GM10266 (cell line): ENCODE results near the gene SORBS2.

Experiments used
- DNase-seq: peaks from one replicate; pipeline ENCODE4 v3.0.0; 2012; ENCODE audit errors: extremely low spot score
- CTCF ChIP-seq: IDR thresholded peaks from 2 replicates; pipeline ENCODE4 v1.5.1; 2012; ENCODE audit warnings: mild to moderate bottlenecking, low read depth; ENCODE audit not compliant: control insufficient read depth, insufficient read depth; ENCODE audit errors: missing control alignments

SORBS2 gene

GRCh38 chr4:185665655-185666054, 146.3 kb downstream of the SORBS2 start:
- DNase-seq = no peak

GRCh38 chr4:185664481-185664880, 147.5 kb downstream of the SORBS2 start:
- TF ChIP-seq CTCF = no peak

More at GRCh38 chr4:185665655-185666054, 146.3 kb downstream of the SORBS2 start:
- TF ChIP-seq CTCF = no peak

GRCh38 chr4:185662030-185662778, 149.8 kb downstream of the SORBS2 start:
- no peak for TF ChIP-seq CTCF
- DNase-seq = no peak

More at GRCh38 chr4:185664481-185664880, 147.5 kb downstream of the SORBS2 start:
- DNase-seq = no peak

GRCh38 chr4:185660340-185660739, 151.7 kb downstream of the SORBS2 start:
- TF ChIP-seq CTCF = no peak
- no peak for DNase-seq

GRCh38 chr4:185657699-185658098, 154.3 kb downstream of the SORBS2 start:
- no peak for DNase-seq
- TF ChIP-seq CTCF = no peak

GRCh38 chr4:185657183-185657582, 154.8 kb downstream of the SORBS2 start:
- DNase-seq = no peak
- no peak for TF ChIP-seq CTCF

- DNase-seq = no peak
- TF ChIP-seq CTCF = no peak
Measured at GRCh38 chr4:185656467-185656931, 155.5 kb downstream of the SORBS2 start.
